NCI-H128 (cell line): ENCODE results near the gene SRSF3.
A peak's percentile ranks its signal among the peaks of the same experiment; 100 is the strongest.
"Not testable (repeated sequence)": the region's sequence is repeated elsewhere in the genome, so short reads cannot be mapped to it uniquely, and the experiment has no call there.

Source experiments
- DNase-seq: peaks from one replicate; lab custom pipeline; 2025; ENCODE audit not compliant: unreplicated experiment; lab: John Stamatoyannopoulos, UW

Gene SRSF3

DNA sequence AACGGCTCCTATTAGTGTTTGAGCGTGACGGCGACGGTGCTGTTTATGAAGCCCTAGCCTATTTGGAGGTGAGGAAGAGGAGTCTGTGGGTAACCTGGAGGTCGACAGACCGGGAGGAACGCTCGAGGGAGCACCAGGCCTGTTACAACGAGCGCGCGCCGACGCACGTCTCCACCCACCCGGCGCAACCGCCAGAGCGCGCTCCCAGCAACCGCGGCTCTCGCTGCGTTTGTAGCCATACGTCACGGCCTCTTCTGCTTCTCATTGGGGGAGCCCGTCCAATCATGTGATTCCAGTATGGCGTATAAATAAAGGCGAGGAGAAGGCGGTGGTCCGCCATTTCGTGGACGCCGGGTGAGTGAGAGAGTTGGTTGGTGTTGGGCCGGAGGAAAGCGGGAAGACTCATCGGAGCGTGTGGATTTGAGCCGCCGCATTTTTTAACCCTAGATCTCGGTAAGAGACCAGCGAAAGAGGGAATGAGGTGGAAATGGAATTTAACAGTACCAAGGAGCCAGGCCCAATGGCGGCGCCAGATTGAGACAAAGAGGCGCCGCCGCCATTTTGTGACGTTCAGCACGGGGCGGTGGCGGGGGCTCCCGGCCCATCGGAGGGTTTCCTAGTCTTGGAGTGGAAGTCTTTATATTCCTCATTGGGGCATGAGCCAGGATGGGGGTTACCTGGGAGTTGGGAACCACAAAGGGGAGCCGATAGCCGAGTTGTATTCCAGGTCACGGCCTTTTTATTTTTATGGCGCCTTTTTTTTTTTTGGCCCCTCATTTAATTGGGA lies at the start of gene SRSF3:
TSS of gene SRSF3 (plus strand) at position 334 of the 787 bp plus-strand sequence. CDS start 2,401 bp downstream, outside the sequence.
- peak; percentile 93 for DNase-seq

- no peak for DNase-seq
These were observed 48.3 kb upstream of the SRSF3 start for GRCh38 chr6:36545767-36546307.

DNA sequence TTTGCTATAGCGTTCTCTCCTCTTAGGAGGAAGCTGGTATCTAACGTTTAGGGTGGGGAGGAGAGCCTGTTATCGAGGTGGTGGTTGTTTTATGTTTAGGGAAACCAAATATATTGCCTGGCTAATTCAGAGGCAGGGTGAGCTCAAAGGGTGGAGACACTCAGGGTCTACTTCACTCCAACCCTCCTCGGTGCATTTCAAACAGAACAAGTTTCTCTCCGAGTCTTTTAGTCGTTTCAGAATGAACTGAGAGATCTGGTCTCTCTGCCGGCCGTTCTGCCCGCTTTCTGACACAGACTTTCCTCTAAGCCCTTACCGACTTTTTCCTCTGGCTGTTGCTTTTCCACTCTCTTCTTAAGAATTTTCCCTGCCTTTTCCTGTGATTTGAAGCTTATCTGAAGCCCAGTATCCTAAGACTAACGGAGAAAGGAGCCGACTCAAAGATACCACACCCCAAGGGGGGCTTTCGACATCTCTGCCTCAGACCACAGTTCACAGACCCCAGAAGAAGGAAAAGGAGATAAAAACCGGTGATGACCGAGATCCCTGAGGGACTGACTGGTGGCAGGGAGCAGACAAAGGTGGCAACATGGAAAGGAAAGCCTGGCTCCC lies 47.7 kb upstream of the SRSF3 start:
- DNase-seq, result no peak

GRCh38 chr6:36546920-36547645 lies 47.1 kb upstream of the SRSF3 start, which contains the start of gene STK38:
TSS of gene STK38 (minus strand) at chr6:36547479. CDS start at chr6:36540202, 7,277 bp downstream.
- peak; percentile 68 for DNase-seq

DNA sequence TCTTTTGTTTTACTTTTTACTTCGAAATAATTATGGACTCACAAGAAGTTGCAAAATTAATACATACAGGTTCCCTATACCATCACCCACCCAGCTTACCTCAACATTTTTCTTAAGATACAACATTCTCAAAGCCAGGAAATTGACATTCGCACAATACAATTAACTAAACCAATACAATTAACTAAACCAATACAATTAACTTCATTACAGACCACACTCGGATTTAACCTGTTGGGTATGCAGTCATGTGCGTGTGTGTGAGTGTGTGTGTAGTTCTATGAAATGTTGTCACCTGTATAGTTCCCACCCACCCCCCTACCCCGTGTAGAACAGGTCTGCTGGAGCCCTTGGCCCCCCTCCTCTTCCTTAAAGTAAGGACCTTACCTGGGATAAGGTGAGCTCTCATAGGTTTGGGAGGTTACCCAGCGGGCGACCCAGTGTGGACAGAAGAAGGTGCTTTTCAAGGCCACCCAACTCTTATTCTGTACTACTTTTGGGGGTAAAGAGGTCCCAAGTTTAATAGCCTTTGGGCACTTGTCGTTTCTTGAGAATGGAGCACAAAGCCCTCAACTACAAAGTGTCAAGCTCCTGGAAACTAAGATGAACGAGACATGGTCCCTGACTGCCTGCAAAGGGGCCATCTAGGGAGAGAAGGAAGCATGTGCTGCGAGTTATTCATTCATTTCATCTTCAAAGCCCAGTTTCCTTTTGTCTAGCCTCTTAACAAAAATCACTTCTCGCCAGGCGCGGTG lies 46.3 kb upstream of the SRSF3 start:
- DNase-seq, result no peak

DNA sequence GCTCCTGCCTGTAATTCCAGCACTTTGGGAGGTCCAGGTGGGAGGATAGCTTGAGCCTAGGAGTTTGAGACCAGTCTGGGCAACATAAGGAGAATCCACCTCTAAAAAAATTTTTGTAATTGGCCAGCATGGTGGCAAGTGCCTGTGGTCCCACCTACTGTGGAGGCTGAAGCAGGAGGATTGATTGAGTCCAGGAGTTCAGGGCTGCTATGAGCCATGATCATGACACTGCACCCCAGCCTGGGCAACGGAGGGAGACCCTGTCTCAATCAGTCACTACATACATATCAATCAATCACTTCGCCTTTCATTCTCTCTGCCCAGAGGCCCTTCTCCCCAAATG lies 45.8 kb upstream of the SRSF3 start:
- no peak for DNase-seq

- no peak for DNase-seq
These were observed 43.6 kb upstream of the SRSF3 start for GRCh38 chr6:36550473-36551000.

- DNase-seq, result no peak
These were observed 38.4 kb upstream of the SRSF3 start for GRCh38 chr6:36555750-36556252.

DNA sequence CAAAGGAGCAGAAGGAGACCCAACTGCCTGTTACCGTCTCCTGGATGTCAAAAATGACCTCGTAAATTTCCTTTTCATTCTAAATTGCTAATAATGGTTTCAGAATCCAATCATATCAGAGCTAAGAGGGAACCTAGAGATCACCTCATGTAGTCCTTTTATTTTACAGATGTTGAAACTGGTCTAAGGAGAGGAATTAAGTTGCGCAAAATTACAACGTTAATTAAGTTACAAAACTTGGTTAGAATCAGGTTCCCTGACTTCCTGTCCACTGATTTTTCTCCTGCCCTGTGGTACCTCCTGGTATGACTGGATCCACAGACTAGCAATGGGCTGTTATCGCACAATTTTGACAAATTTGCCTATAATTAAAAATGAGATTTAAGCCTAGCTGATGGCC lies 37.9 kb upstream of the SRSF3 start:
- no peak for DNase-seq

- DNase-seq, result no peak
These were observed 35.0 kb upstream of the SRSF3 start for GRCh38 chr6:36559011-36559793.

DNA sequence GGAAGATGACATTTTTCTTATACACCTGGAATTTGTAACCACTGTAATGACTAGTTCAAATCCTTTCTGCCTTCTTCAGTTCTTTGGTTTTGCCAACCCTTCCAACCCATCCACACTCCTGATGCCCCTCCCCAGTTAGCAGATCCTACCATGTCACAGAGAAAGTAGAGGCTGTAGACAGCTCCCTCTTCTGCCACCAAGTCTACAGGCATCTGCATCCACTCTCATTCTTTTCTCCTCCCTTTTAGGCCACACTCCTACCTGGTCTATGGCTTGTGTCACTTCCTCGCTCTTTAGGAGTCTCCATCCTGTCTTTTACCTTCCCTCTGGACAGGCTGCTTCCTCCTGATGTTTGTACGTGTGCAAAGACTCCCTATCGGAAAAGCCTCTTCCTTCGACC lies 33.3 kb upstream of the SRSF3 start:
- no peak for DNase-seq

- DNase-seq, result no peak
These were observed 30.8 kb upstream of the SRSF3 start for GRCh38 chr6:36563237-36563927.

DNA sequence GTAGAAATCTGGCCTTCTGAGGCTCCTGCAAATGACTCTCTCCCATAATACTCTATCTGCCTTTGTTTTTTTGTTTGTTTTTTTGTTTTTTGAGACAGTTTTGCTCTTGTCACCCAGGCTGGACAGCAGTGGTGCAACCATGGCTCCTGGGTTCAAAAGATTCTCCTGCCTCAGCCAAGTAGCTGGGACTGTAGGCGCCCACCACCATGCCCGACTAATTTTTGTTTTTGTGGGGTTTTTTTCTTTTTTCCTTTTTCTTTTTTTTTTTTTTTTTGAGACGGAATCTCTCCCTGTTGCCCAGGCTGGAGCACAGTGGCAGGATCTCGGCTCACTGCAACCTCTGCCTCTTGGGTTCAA lies 30.3 kb upstream of the SRSF3 start:
- no peak for DNase-seq

DNA sequence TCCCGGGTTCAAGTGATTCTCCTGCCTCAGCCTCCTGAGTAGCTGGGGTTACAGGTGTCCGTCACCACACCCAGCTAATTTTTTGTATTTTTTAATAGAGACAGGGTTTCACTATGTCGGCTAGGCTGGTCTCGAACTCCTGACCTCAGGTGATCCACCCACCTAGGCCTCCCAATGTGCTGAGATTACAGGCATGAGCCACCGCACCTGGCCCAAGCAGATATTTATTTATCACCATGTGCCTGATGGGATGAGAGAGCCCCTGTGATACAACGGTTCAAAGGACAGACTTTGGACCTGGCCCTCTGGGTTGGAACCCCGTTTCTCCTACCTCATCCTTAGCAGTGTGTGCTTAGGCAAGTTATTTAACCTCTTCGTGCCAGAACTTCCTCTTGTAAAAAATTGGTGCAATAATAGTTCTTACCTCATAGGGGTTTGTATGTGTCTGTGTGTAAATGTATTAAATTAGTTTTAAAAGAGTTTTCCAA lies 27.7 kb upstream of the SRSF3 start:
- no peak for DNase-seq

GRCh38 chr6:36570264-36570663 lies 23.9 kb upstream of the SRSF3 start:
- no peak for DNase-seq

- no peak for DNase-seq
These were observed 22.8 kb upstream of the SRSF3 start for GRCh38 chr6:36571122-36572043.

GRCh38 chr6:36572353-36573311 lies 21.5 kb upstream of the SRSF3 start:
- not testable (repeated sequence) for DNase-seq
